Measurements from ENCODE around the gene NRIP3. TPM values are rescaled to one million over a fixed set of nuclear protein-coding genes. Genes with fewer than 3 reads are reported as not detected.

The NRIP3 gene
- total and polyA plus RNA-seq, 2 of the 13 experiments (the other 11 are each of a cell fraction or from before 2014, with no cell fraction given) = 0.04 to 0.07 TPM

DNA sequence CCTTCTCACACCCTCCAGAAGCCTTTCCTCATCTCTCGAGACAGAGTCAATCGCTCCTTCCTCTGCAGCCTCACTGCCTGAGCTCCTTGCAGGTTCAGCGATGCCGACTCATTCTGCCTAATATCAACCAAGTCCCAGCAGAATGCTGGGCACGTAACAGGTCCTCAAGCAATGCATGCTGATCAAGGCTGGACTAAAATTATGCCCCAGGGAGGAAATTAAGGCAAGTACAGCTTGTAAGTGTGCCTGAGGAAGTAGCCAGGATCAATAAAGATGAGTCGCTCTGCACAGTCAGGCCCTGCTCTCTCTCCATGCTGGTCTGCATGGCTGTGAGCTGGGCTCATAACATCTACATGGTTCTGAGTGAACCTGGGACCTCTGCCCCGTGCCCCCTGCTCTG lies 25.6 kb upstream of the NRIP3 start:
- Histone ChIP-seq H3K4me3 (replicated peaks in 1 of 3; ENCODE audit: insufficient read depth in 1 of 3, low read depth in 2 of 3, low read length in 3 of 3) (no peak overlapping the region), H3K79me2 (ENCODE audit: insufficient read depth, low read length) (no peaks in the 10 kb centered on the region), H3K27me3 (ENCODE audit: control insufficient read depth in 1 of 2, insufficient read depth in 2 of 2, low read length in 2 of 2) (peaks cover 0 to 7% of the 10 kb centered on the region in 2 experiments; a peak in 3 of 5 replicates), H4K20me1 (ENCODE audit: insufficient read depth, low read length) (no peaks in the 10 kb centered on the region), H3K27ac (ENCODE audit: extremely low read length, insufficient read depth, low read length) (no peak overlapping the region), H3K9me3 (ENCODE audit: low read length) (no peaks in the 10 kb centered on the region), H3K9ac (ENCODE audit: insufficient read depth, low read depth, low read length) (no peak overlapping the region), H3K36me3 (replicated peaks in 1 of 2; ENCODE audit: control insufficient read depth in 1 of 2, insufficient read depth in 2 of 2, low read length in 2 of 2) (no peaks in the 10 kb centered on the region), H3K4me1 (ENCODE audit: insufficient read depth, low read length) (no peaks in the 10 kb centered on the region), H3K4me2 (ENCODE audit: low read depth, low read length) (no peak overlapping the region), H2AFZ (ENCODE audit: low read length) (no peak overlapping the region)
- ChIA-PET CTCF (ENCODE audit: low intra/inter-chr PET ratio, low total read pairs) (no interaction called here), POLR2A (no interaction called here)
- ATAC-seq (no peak; the same call in 2 of the 3 replicates), DNase-seq (ENCODE audit: low spot score) (no peak), FAIRE-seq (no peak)
- TF ChIP-seq RAD21 (CRISPR knock-in tag; IDR thresholded peaks at IDR 0.05) = no peak
- TF ChIP-seq ZNF670 (CRISPR knock-in tag; IDR thresholded peaks at IDR 0.05; ENCODE audit: borderline replicate concordance) = no peak
- TF ChIP-seq TARDBP (CRISPR knock-in tag; IDR thresholded peaks at IDR 0.05) = no peak
- no peak for TF ChIP-seq PHB2 (IDR thresholded peaks at IDR 0.05; ENCODE audit: partially characterized antibody)
- no peak for TF ChIP-seq ZNF232 (CRISPR knock-in tag; IDR thresholded peaks at IDR 0.05; ENCODE audit: borderline replicate concordance)
- no peak for TF ChIP-seq ZNF605 (CRISPR knock-in tag; IDR thresholded peaks at IDR 0.05)
- TF ChIP-seq, protein P1, sequence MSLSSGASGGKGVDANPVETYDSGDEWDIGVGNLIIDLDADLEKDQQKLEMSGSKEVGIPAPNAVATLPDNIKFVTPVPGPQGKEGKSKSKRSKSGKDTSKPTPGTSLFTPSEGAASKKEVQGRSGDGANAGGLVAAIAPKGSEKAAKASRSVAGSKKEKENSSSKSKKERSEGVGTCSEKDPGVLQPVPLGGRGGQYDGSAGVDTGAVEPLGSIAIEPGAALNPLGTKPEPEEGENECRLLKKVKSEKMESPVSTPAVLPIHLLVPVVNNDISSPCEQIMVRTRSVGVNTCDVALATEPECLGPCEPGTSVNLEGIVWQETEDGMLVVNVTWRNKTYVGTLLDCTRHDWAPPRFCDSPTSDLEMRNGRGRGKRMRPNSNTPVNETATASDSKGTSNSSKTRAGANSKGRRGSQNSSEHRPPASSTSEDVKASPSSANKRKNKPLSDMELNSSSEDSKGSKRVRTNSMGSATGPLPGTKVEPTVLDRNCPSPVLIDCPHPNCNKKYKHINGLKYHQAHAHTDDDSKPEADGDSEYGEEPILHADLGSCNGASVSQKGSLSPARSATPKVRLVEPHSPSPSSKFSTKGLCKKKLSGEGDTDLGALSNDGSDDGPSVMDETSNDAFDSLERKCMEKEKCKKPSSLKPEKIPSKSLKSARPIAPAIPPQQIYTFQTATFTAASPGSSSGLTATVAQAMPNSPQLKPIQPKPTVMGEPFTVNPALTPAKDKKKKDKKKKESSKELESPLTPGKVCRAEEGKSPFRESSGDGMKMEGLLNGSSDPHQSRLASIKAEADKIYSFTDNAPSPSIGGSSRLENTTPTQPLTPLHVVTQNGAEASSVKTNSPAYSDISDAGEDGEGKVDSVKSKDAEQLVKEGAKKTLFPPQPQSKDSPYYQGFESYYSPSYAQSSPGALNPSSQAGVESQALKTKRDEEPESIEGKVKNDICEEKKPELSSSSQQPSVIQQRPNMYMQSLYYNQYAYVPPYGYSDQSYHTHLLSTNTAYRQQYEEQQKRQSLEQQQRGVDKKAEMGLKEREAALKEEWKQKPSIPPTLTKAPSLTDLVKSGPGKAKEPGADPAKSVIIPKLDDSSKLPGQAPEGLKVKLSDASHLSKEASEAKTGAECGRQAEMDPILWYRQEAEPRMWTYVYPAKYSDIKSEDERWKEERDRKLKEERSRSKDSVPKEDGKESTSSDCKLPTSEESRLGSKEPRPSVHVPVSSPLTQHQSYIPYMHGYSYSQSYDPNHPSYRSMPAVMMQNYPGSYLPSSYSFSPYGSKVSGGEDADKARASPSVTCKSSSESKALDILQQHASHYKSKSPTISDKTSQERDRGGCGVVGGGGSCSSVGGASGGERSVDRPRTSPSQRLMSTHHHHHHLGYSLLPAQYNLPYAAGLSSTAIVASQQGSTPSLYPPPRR (CRISPR knock-in tag; IDR thresholded peaks at IDR 0.05; ENCODE audit: borderline replicate concordance) = no peak
- no peak for TF ChIP-seq ZNF333 (CRISPR knock-in tag; IDR thresholded peaks at IDR 0.05; ENCODE audit: borderline replicate concordance)
- no peak for TF ChIP-seq ELF4 (CRISPR knock-in tag; IDR thresholded peaks at IDR 0.05; ENCODE audit: borderline replicate concordance)
- no peak for TF ChIP-seq ZNF850 (CRISPR knock-in tag; conservative IDR thresholded peaks at IDR 0.05)
- no peak for TF ChIP-seq MTF2 (CRISPR knock-in tag; IDR thresholded peaks at IDR 0.05; ENCODE audit: borderline replicate concordance)
- TF ChIP-seq ZNF772 (CRISPR knock-in tag; IDR thresholded peaks at IDR 0.05) = no peak
- no peak for TF ChIP-seq ZNF598 (CRISPR knock-in tag; IDR thresholded peaks at IDR 0.05; ENCODE audit: borderline replicate concordance)
- no peak for TF ChIP-seq MAFF (IDR thresholded peaks at IDR 0.05; ENCODE audit: low read depth, low read length)
- in situ Hi-C loops (cut with HindIII; ENCODE audit: extremely low pct_ligation_motif_present, low pct_unique_long_range_greater_than_20kb) = no loop called here
- BruUV-seq (replicated peaks) = no TSS peak
- intact Hi-C loops (cut with micrococcal nuclease; ENCODE audit: unreplicated experiment) = no loop called here
- 49% methylated on average over 6 of the region's 7 CpGs for WGBS (ENCODE audit: low lambda C conversion rate)
